ENCODE results near the gene STEAP4.
"Not testable (repeated sequence)": the region's sequence is repeated elsewhere in the genome, so short reads cannot be mapped to it uniquely, and the experiment has no call there.

GRCh38 chr7:88274856-88275255, 31.8 kb downstream of the STEAP4 start:
- TF ChIP-seq CTCF (IDR thresholded peaks at IDR 0.05); POLR2AphosphoS5 (IDR thresholded peaks at IDR 0.05; ENCODE audit: low read depth, low read length); TCF7L2 (IDR thresholded peaks at IDR 0.05; ENCODE audit: low read depth, low read length); REST (IDR thresholded peaks at IDR 0.05; ENCODE audit: insufficient read depth in 1 of 2, low read depth in 2 of 2, low read length in 1 of 2): not testable (repeated sequence)

All from Panc1 (cell line).